GM19351 (cell line): ENCODE measurements around the gene PLEKHA7.

ENCODE experiments used
- ATAC-seq: cut with Tn5 transposase; IDR thresholded peaks from one replicate; pipeline ENCODE4 v1.9.1; 2021; ENCODE audit warnings: mild to moderate bottlenecking, moderate library complexity; ENCODE audit not compliant: unreplicated experiment

PLEKHA7 gene

DNA sequence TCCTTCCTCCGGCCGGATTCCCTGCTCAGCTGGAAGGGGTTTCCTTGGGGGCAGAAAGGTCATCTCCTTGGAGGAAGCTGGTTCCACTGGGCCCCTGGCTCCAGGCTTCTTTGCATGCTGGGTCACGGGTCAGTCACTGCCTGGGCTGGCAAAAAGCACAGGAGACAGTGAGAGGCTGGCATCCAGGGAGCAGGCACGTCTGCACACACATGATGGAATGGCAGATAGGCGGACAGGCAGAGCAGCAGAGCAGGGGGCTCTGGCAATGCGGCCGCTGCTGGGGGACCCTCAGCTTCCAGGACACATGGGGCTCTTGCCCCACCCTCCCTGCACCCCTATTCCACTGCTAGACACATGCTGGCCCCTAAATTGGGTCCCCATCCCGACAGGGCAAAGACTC lies 235.3 kb downstream of the PLEKHA7 start:
- no peak for ATAC-seq

DNA sequence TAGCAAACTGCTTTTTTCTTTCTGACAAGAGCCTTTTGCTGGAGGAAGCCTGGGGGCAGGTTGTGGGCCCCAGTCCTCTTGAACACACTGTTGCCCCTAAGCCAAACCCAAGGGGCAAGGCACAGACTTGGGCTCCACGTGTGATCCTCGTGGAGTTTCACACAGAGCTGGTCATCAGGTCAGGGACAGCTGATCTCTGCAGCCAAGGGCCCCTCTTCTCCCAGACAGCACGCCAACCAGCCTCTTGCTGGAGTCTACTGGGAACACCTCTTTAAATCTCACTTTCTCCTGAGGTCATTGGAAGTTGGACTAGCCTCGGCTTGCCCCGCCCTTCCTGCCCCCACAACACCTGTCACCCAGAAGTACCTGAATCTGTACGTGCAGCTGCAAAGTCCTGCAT lies 235.9 kb downstream of the PLEKHA7 start:
- ATAC-seq = no peak

DNA sequence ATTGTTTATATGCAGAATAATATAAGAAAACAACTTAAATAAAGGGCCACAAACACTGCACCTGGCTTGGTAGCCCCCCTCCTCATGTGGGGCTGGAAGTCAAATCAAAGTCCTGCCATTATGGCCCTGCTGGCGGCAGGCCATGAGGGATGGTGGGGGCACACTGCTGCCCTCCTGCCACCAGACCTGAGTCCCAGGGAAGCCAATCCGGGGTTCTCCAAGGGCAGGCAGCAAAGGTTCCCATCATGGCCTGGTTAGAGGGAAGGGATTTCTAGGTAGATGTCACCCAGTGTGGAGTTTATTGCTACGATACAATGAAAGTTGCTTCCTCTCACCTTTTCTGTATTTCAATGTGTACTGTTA lies 236.6 kb downstream of the PLEKHA7 start:
- ATAC-seq = no peak

DNA sequence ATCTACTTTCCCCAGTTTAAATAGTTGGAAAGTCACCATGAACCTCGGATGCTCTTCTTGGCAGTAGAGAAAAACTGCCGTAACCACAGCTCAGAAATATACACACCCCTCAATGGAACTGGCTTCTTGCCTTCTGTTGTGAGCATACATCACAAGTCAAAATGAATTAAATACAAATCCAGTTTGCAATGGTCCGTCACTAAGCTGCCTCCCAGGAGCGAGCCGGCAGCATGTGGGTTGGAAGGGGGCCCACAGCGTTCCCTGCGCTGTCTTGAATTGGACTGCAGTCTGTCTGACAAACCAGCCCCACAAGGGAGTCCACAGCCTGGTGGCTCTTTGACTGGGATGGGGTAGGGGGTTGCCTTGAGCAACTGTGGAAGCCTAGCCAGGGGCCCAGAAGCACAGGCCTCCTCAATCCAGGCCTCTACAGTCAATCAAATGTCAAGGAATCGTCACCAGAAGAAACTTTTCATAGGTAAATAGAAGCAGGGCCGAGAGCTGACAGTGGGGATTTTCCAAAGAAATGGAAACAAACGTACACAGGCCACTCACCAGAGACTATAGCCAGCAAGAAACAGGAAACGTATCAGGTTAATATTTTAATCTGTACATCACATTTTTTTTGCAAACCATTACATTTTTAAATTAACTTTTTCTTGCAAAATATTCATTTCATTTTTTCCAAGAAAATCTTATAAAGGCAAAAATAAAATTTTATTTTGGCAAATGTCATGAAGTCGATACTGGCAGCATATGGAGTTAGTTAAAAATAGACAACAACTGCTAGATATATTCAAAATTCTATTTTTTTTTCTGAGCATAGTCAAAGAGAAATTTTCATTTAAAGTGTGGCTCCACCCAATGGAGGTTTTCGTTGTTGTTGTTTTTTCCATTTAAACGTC lies 237.3 kb downstream of the PLEKHA7 start:
- ATAC-seq = no peak

DNA sequence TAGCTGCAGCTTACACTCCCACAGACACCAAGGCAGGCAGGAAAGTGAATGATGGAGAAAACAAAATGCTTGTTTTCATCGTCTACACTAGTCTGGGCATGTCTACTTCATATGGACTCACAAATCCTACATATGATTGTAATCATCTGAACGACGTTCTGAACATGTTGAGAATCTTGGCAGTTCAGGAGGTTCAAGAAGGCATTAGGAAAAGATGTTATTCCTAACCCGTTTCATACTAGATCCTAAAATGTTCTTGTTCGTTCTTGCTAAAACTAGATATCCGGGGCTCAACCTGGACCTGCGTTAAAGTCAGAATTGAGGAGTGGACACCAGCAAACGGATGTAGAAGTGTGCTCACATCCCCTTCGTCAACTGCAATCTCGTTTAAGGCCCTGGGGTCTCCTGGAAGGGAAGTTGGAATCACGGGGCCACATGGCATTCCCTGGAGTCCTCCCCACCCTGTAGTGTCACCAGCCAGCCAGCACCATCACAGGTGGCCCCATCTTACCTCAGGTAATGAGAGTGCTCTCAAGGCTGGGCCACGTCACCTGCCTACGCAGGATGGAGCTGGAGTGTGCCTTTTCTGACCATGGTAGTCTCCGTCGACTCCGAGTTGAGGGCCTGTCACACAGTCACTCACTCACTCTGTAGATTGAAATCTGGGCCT lies 238.5 kb downstream of the PLEKHA7 start:
- no peak for ATAC-seq

DNA sequence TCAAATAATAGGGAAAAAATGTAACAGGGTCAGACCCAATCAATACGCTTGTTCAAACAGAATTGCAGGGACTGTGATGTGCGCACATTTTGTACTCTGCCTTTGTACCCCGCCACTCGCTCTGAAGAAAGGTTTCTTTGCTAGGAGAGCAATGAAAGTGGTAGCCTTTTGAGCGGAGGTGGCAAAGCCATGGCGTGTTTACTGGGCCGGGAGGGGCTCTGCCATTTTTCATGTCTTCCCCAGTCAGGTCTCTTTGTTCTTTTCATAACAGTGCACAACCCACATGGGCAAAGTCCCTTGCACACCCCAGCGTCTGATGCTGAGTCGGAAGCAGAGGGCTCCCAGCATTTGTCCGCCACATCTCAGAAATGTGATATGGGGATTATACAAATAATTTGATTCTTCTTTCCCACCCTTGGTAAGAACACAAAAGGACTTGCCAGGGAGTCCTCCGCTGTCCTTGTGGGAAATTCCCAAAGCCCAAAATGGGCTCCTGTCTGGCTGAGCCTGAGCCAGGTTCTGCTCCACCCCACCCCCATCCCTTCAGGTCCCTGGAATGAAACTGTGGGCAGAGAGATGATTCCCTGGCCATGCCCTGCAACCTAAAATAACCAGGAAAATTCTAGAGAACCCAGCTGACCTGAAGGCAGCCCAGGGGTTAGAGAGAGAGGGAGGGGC lies 239.1 kb downstream of the PLEKHA7 start:
- ATAC-seq = no peak

DNA sequence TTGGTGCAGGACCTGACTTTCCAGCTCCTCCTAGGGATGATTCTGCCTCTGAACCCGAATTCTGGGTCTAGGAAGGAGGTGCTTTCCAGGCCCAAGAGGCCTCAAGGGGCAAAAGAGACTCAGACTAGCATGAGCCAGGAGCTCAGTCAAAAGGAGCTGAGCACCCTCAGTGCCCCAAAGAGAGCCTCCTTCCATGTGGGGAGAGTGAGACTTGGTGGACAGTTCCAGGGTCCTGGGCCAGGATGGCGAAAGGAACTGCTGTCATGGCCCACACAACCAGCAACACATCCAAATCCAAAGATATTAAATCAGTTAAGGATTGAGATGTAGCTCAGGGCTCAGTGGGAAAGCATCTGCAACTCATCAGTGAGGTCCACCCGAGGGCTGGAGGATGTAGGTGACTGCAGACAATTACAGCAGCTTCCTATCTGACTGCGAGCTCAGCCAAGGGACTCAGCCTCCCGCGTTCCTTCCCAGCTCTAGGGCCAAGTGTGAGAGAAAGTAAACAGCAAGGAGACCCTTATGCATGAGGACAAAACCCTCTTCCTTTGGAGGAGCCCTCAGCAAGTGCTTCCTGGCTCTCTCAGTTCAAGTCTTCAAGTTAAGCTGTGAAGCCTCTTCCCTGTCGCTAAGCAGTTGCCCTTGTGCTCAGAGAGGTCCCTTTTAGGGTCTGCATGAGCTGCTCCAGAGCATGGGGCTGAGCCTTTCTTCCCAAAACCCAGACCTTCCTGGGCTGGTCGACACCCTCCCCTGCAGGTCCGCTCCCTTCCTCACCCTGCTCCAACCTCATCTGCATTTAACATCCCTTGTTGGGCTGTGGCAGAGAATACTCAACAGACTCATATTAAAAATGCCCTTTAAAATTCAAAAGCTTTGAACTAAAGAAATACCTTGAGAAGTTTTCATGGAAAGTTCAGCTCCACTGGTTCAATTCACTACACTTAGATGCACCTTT lies 240.0 kb downstream of the PLEKHA7 start:
- ATAC-seq = no peak

DNA sequence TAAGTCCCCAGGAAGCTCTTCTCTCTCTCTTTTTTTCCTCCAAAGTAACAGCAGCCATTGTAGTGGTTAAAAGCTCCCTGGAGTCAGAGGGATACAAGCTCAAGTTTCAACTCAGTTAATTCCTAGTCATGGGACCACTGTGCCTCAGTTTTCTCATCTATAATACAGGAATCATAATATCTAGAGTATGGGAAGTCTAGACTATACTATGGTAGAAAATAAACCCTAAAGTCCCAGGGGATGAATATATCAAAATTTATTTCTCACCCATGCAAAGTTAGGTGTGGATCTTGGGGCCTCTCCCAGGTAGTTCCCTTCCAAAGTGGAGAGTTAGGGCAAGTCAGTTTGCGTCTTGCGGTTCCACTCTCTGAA lies 242.1 kb downstream of the PLEKHA7 start:
- ATAC-seq = no peak

DNA sequence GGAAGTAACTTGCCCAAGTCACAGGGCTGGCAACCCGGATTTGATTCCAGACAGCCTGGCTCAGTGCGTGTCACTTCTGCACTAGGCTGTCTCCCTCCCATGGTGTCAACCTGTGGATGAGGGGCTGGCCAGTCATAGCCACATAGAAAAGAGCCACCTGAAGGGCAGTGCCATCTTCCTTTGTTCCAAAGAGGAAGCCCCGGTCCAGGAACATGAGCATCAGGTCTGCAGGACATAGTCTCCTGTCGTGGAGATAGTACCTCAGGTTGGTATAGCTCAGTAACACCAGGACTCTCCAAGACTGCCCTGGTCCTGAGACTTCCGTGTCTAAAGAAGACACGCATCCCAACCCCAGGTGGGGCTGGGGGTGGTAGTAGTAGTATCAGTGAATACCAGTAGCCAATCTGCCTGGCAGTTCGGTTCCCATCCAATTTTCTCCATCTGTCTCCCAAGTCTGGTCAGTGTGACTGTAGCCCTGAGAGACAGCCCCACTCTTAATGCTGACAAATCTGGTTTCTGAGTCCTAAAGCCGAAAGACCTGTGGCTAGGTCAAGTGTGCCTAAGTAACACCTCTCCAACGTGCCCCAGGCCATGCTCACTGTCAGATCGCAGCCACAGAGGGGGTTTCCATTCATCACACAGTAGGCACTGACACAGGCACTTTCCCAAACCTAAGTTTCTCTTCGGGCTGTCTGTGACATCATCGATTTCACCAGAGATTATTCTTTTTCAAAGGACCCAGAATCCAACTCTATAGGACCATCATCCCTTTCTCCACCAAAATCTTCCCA lies 242.7 kb downstream of the PLEKHA7 start:
- ATAC-seq = no peak

DNA sequence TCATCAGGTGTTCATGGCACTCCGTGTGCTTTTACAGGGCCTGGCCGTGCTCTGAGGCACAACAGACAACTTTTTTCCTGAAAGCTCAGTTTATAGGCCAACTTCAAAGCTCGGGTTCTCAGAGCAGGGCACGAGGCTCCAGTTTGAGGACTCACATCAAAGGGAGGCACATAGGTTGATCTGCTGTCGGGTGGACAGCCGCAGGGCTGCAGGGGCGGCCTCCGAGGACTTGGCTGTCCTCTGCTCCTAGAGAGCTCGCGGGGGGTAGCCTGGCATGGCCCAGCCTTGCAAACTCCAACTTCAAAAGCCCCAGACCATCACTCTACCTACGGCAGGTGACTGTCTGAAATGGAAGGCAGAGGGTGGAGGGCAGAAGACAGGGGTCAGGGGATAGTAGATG lies 244.2 kb downstream of the PLEKHA7 start:
- ATAC-seq = no peak

DNA sequence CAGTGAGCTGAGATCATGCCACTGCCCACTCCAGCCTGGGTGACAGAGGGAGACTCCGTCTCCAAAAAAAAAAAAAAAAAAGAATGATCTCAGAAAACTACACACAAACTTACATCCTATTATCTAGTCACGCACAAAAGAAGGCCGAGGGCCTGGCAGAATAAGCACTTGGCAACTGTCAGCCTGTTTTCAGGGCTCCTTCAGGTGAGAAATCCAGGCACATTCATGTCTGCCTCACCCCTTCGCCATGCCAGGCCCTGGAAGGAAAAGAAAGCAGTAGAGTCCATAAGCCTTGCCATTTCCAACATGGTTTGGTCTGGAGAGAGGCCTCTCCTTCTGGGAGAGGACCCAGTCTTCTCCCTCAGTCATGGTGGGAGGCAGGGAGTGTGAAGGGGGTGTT lies 244.8 kb downstream of the PLEKHA7 start:
- no peak for ATAC-seq

DNA sequence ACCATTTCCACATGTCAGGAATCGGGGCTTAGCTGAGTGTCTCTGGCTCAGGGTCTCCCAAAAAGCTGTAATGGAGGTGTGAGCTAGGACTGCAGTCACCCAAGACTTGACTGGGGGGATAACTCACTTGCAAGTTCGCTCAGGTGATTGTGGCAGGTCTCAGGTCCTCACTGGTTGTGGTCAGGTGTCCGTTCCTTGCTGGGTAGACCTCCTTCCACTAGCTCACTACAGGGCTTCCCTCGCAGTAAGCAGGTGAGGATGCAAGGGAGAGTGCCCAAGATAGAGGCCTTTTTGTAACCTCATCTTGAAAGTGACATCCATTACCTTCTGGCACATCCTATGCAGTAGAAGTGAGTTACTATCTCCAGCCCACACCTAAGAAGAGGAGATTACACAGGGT lies 246.3 kb downstream of the PLEKHA7 start:
- no peak for ATAC-seq

DNA sequence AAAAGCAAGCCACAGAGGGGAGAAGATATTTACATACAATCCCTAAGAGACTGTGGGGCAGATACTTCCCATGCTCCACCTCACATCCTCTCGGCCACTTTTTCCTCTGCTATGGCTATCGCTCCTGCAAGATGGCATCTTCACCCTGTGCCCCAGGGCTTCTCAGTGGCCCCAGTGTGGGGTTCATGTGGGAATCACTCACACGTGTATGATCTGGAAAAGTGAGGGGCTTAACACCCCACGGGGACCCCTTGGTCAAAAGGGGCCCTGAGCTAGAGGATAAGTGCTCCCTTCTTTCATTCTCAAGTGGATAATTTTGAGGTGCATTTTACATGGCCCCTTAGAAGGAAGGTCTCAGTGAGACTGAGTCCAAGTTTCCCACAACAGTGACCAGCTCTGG lies 247.1 kb downstream of the PLEKHA7 start:
- ATAC-seq = no peak

DNA sequence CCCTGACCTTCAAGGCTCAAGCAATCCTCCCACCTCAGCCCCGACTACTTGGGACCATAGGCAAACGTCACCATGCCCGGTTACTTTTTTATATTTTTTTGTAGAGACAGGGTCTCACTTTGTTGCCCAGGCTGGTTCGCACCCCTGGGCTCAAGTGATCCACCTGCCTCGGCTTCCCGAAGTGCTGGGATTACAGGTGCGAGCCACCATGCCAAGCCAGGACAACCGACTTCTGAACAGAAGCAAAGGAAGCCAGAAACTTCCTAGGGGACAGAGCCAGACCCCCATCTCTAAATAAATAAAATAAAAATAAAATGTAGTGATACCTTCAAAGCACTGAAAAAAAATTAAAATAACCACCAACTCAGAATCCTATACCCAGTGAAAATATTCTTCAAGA lies 249.3 kb downstream of the PLEKHA7 start:
- ATAC-seq = no peak

DNA sequence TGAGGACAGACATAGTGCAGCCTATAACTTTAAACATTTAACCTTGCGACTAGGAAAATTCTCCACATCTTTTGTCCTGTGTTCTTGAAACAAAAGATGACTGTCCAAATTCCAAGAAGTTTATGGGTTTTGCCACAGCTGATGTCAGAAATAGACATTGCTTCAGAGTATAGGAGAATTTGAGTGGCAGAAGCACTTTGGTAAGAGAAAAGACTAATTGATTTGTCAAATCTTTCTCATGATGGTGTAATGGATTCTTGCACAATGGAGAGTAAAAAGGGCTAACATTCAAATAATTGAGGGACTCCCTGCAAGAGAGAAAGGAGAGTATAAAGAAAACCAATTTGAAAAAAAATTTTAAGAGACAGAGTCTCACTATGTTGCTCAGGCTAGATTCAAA lies 250.5 kb downstream of the PLEKHA7 start:
- no peak for ATAC-seq

DNA sequence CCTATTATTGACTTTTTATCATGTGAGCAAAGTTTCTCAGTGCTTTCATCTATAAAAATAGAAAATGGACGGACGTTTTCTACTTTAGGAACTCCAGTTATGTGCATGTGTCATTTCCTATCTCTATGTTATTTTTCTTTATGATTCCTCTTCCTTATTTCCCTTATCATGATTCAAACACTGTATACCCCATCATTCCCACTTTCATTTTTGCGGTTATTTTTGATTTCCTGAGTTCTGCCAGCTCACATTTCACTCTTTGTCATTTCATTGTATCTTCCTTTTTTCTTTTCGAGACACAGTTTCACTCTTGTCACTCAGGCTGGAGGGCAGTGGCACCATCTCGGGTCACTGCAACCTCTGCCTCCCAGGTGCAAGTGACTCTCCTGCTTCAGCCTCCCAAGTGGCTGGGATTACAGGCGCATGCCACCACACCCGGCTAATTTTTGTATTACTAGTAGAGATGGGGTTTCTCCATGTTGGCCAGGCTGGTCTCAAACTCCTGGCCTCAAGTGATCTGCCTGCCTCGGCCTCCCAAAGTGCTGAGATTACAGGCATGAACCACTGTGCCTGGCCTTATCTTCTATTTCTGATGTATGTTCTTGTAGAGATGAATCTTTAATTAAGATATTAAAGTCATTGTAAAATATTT lies 254.2 kb downstream of the PLEKHA7 start:
- no peak for ATAC-seq

DNA sequence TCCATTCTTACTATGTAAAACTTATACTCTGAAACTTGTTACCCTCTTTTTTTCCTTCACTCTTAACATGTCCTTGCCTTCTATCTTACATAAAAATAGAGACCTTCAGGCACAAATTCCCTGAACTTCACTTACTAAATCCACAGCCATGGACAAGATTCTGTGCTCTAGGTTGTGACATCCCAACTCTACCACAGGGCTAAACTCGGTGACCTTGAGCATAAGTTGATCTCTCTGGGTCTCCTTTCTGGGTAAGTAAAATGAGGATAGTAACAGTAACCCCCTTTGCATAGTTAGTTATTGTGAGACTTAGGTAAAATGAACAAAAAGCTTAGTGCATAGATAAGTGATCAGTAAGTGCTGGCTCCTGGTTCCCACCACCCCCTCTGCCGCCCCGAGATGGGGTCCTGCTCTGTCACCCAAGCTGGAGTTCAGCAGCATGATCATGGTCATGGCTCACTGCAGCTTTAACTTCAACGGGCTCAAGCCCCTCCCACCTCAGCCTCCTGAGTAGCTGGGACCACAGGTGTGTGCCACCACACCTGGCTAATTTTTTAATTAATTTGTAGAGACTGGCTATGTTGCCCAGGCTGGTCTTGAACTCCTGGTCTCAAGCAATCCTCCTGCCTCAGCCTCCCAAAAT lies 255.7 kb downstream of the PLEKHA7 start:
- ATAC-seq = no peak

DNA sequence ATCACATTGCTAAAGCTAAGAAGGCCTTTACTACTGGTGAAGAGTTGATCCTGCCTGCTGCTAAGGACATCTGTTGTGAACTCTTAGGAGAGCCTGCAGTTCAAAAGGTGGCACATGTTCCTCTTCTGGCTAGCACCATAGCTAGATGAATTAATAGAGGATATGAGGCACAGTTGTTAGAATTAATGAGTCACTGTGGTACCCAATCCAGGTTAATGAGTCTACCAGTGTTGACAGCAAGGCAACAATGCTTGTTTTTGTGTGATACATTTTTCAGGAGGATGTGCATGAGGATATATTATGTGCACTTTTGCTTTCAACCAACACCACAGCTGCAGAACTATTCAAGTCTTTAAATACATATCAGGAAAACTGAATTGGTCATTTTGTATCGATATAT lies 263.8 kb downstream of the PLEKHA7 start:
- no peak for ATAC-seq

DNA sequence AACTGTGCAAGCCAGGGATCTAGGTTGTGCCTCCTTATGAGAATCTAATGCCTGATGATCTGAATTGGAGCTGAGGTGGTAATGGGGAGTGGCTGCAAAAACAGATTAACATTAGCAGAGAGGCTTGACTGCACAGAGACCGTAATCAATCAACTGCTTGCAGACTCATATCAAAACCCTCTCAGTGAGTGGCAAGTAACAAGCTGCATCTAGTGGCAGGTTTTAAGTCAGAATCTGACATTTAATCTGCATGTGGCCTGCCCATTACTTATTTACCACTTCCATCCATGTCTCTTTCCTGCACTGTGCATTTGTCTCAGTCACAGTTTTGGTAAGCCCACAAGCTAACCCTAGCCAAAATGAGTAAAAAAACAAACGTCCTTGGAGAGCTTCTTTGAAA lies 264.5 kb downstream of the PLEKHA7 start:
- peak; percentile 45 for ATAC-seq
